Liver (tissue), 3 donors: ENCODE data around the gene ILF2.

Experiments used
- ATF3 ChIP-seq: IDR thresholded peaks from 2 replicates; pipeline ENCODE4 v1.6.1; 2016; ENCODE audit warnings: antibody characterized with exemption
- EGR1 ChIP-seq, 2 donors: IDR thresholded peaks; 2 replicates each; pipeline ENCODE4 v1.6.1; 2016 to 2018; ENCODE audit warnings: antibody characterized with exemption in 2 of 2, low read depth in 2 of 2
- FOXA1 ChIP-seq: IDR thresholded peaks from 2 replicates; pipeline ENCODE4 v1.6.1; 2016; ENCODE audit warnings: antibody characterized with exemption
- GABPA ChIP-seq, 2 donors: IDR thresholded peaks in 1 of 2; conservative IDR thresholded peaks in 1 of 2; 2 replicates each; pipeline ENCODE4 v1.6.1; 2016; ENCODE audit warnings: antibody characterized with exemption in 2 of 2, mild to moderate bottlenecking in 1 of 2, moderate library complexity in 1 of 2
- RAD21 ChIP-seq, 2 donors: IDR thresholded peaks; 2 replicates each; pipeline ENCODE4 v1.6.1; 2016; ENCODE audit warnings: antibody characterized with exemption in 2 of 2, mild to moderate bottlenecking in 2 of 2
- REST ChIP-seq: IDR thresholded peaks from 2 replicates; pipeline ENCODE4 v1.6.1; 2016; ENCODE audit warnings: antibody characterized with exemption, mild to moderate bottlenecking
- RXRA ChIP-seq, 2 donors: IDR thresholded peaks; 2 replicates each; pipeline ENCODE4 v1.6.1; 2017 to 2018; ENCODE audit warnings: antibody characterized with exemption in 2 of 2, mild to moderate bottlenecking in 1 of 2
- TAF1 ChIP-seq: conservative IDR thresholded peaks from 2 replicates; pipeline ENCODE4 v1.6.1; 2016; ENCODE audit warnings: antibody characterized with exemption, mild to moderate bottlenecking
- TF ChIP-seq, protein P1 (sequence below): fragments of 150-350 bp; IDR thresholded peaks from 2 replicates; pipeline ENCODE4 v1.5.1; 2017; ENCODE audit warnings: improper control_type of control experiment, low read depth, low read length; ENCODE audit not compliant: missing input control
- TF ChIP-seq, protein P2 (sequence below): IDR thresholded peaks from 2 replicates; pipeline ENCODE4 v1.6.1; 2016; ENCODE audit warnings: antibody characterized with exemption
- TF ChIP-seq, protein P3 (sequence below): IDR thresholded peaks from 2 replicates; pipeline ENCODE4 v1.6.1; 2016; ENCODE audit warnings: antibody characterized with exemption
- donor health status: healthy.
- donor health status: healthy.

- no peak for TF ChIP-seq FOXA1
- TF ChIP-seq RXRA (IDR thresholded peaks at IDR 0.05), result no peak
- no peak for TF ChIP-seq EGR1 (IDR thresholded peaks at IDR 0.05; ENCODE audit: low read depth in 2 of 2)
- TF ChIP-seq, protein P1, sequence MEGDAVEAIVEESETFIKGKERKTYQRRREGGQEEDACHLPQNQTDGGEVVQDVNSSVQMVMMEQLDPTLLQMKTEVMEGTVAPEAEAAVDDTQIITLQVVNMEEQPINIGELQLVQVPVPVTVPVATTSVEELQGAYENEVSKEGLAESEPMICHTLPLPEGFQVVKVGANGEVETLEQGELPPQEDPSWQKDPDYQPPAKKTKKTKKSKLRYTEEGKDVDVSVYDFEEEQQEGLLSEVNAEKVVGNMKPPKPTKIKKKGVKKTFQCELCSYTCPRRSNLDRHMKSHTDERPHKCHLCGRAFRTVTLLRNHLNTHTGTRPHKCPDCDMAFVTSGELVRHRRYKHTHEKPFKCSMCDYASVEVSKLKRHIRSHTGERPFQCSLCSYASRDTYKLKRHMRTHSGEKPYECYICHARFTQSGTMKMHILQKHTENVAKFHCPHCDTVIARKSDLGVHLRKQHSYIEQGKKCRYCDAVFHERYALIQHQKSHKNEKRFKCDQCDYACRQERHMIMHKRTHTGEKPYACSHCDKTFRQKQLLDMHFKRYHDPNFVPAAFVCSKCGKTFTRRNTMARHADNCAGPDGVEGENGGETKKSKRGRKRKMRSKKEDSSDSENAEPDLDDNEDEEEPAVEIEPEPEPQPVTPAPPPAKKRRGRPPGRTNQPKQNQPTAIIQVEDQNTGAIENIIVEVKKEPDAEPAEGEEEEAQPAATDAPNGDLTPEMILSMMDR, result no peak
- no peak for TF ChIP-seq ATF3
- no peak for TF ChIP-seq RAD21 (IDR thresholded peaks at IDR 0.05)
- no peak for TF ChIP-seq REST
- TF ChIP-seq, protein P2, sequence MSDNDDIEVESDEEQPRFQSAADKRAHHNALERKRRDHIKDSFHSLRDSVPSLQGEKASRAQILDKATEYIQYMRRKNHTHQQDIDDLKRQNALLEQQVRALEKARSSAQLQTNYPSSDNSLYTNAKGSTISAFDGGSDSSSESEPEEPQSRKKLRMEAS, result no peak
- no peak for TF ChIP-seq TAF1
- TF ChIP-seq GABPA (IDR thresholded peaks at IDR 0.05 in 1 of 2, conservative IDR thresholded peaks at IDR 0.05 in 1 of 2), result no peak
- TF ChIP-seq, protein P3, sequence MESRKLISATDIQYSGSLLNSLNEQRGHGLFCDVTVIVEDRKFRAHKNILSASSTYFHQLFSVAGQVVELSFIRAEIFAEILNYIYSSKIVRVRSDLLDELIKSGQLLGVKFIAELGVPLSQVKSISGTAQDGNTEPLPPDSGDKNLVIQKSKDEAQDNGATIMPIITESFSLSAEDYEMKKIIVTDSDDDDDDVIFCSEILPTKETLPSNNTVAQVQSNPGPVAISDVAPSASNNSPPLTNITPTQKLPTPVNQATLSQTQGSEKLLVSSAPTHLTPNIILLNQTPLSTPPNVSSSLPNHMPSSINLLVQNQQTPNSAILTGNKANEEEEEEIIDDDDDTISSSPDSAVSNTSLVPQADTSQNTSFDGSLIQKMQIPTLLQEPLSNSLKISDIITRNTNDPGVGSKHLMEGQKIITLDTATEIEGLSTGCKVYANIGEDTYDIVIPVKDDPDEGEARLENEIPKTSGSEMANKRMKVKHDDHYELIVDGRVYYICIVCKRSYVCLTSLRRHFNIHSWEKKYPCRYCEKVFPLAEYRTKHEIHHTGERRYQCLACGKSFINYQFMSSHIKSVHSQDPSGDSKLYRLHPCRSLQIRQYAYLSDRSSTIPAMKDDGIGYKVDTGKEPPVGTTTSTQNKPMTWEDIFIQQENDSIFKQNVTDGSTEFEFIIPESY, result no peak
These were observed 40.8 kb downstream of the ILF2 start for GRCh38 chr1:153629971-153630370.
